DMS153 treated with DMSO at 0.1 percent for 48 hours (cell line): ENCODE measurements around the gene GRIA1.

ENCODE experiments used
- DNase-seq: peaks from one replicate; lab custom pipeline; 2025; ENCODE audit not compliant: unreplicated experiment; lab: John Stamatoyannopoulos, UW

GRIA1 gene

GRCh38 chr5:153654504-153655200, 164.2 kb downstream of the GRIA1 start:
- no peak for DNase-seq

DNA sequence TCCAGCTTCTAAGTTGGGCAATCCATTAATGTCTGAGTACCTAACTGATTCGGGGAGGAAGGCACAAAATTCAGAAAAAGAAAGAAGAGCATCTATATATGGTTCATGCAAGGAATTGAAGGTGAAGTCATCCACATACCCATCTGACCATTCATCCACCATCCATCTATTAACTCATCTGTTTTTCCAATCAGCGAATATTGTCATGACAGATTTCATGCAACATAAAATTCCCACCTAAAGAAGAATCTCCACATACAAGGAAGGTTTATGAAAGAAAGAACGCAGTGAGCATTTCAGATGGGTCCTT, 164.7 kb downstream of the GRIA1 start:
- no peak for DNase-seq

- DNase-seq = no peak
Measured at GRCh38 chr5:153658149-153658548, 167.7 kb downstream of the GRIA1 start.

DNA sequence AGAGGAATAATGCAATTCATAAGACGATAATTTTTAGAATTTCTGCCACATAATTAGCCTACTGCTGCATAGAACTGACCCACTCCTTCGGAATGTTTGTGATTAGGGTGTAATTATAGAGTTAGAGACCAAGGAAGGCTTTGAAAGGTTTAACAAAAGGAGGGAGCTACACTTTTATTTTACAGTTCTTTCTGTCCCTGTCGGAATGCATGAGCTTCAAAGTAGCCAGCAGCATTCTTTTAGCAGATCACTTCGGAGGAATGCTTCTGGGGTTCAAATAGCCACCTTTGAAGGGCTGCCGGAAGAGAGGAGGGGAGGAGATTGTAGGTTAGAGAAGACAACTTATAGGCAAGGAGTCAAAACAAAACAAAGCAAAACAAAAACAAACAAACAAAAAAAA, 168.1 kb downstream of the GRIA1 start:
- DNase-seq = no peak

DNA sequence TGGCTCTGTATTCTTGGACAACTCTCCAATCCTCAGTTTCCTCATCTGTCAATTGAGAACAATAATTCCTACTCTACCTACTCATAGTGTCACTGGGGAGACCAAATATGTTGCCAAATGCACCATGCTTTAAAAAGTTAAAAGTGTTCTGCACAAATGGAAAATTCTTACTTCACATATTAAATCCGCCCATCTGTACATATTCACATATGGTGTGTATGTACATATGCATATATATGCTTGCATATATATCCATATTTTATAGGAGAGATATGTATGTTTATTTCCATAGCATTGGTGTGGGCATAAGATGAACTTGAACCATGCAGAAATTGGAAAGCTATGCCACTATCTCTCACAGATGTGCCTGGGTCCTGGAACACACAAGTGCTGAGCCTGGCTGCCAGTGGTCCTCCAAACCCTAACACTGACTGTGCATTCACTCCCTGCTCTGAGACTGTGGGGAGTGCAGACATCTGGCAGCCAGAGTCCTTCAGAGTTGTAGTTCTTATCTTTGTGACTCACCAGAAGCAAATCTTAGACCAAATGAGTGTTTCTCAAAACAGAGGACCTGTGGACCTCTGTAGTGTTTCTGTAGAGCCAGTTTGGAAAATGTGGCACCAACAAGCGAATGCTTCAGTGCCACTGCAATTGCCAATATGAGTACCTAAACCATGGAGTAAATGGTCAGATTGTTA, 168.7 kb downstream of the GRIA1 start:
- DNase-seq = no peak

- DNase-seq = no peak
Measured at GRCh38 chr5:153660919-153661318, 170.4 kb downstream of the GRIA1 start.

- no peak for DNase-seq
Measured at GRCh38 chr5:153661897-153662296, 171.4 kb downstream of the GRIA1 start.

- DNase-seq = no peak
Measured at GRCh38 chr5:153670101-153670500, 179.6 kb downstream of the GRIA1 start.

DNA sequence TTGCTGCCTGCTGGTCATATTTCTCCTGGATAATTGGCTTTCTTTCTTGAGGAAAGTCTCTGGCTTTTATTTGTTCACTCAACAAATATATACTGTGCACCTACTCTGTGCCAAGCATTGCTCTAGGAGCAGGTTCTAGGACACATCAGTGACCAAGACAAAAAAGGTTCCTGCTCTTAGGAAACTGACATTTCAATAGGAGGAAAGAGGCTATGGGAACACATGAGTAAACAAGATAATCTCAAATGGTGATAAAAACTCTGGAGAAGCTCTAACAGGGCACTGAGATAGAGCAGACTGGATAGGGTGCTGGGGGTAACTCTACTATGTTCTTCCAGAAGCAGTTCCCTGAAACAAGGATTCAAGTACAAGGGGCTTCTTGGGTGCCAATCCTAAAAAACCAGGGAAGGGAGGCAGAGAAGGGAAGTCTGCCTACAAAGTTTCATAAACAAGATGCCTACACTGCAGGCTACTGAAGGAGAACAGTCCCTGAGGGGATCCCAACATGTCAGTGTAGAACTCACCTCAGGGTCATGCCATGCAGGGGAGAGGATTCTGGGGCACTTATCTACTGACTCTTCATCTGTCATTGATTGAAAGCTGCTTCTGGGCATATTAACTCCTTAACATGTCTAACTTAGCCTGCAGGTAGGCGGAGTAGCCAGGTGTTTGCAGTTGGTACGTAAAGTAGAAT, 181.3 kb downstream of the GRIA1 start:
- no peak for DNase-seq

DNA sequence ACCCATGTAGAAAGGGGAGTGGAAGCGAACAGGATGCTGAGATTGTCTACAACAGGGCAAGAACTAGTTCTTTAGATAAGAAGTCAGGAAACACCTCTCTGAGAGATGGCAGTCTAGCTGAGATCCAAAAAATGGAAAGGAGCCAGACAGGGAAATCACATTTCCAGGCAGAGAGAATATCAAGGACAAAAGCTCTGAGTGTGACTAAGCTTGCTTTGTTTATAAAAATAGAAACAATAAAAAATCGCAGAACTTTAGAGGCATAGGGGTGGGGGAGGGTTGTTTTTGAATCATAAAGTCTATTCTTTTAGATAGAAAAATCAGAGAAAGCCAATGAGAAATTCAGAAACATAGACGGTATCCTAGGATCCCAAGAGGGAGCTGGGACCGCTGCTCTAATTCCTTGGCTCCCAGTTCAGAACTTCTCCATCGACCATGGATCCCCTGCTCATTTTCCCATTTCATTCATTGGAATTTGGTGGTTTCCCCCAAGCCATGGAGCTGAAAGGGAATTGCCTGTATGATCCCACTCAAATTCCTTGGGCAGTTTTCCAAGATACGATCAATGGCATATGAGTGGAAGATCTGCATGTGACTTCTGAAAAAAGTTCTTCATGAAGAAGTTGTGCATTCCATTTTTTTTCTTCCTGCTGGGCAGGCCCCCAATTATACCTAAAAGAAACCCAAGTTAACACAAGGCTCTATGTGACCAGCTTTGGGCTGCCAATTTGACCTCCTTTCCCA, 182.0 kb downstream of the GRIA1 start:
- DNase-seq = no peak

DNA sequence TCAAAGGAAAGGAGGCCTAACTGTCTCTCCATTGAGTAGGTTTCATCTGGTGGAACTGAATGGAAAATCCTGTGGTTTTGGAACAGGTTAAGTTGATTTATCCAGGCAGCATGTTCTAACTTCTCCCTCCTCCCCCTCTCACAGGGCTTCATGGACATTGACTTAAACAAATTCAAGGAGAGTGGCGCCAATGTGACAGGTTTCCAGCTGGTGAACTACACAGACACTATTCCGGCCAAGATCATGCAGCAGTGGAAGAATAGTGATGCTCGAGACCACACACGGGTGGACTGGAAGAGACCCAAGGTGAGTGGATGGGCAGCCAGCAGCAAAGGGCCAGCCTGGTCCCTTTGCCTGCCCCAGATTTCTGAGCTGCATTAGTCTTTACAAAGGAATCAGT, 183.9 kb downstream of the GRIA1 start:
- DNase-seq = no peak

DNA sequence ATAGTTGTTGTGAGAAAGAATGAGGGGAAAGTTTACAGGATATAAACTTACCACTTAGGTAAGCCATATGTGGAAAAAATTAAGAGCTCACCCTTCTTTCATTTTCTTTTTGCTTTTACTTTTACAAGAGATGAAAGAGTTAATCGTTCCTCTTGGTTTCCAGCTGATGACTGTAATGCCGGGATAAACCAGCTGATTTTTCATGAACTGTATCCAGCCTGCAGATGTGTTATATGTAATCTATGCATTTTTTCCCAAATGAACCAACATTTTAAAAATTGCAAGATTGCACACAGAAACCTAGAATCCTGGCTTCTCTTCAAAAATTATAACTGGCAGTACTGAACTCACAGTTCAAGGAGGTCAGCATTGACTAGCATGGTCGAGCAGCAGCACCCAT, 185.9 kb downstream of the GRIA1 start:
- DNase-seq = no peak

GRCh38 chr5:153676821-153677220, 186.4 kb downstream of the GRIA1 start:
- no peak for DNase-seq

- DNase-seq = no peak
Measured at GRCh38 chr5:153678617-153679329, 188.3 kb downstream of the GRIA1 start.

GRCh38 chr5:153690236-153690635, 199.8 kb downstream of the GRIA1 start:
- no peak for DNase-seq

DNA sequence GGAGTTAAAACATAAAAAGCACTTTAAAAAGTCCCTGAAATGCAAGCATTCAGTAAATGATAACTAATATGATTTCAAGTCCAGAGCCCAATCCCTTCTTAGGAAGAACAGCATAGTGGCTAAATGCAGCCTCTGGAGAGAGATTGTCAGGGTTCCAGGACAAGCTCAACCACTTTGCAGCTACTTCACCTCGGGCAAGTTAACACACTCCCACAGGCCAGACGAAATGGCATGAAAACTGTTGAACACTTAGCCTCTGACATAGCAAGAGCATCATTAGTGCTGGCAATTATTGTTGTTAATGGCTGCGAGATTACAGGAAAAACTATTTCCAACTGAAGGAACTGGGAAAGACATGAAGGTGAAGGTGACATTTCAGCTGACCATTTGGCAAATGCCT, 205.8 kb downstream of the GRIA1 start:
- DNase-seq = no peak

DNA sequence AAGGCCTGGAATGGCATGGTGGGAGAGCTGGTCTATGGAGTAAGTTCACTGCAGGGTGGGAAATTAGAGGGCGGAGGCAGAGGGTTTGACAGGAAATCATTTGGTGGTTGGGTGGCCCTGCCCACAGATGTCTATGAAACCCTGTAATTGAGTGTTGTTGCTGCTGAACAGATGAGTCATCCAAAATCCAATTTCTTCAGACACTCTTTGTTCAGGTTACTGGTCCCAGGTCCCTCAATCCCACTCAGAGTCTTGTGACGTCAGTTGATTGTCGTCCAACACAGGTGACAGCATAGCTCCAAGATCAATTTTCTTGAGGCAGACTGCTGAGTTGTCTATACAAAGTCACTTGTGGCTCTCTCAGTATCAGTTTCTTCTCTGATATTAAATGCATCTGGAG, 208.6 kb downstream of the GRIA1 start:
- DNase-seq = no peak

- no peak for DNase-seq
Measured at GRCh38 chr5:153700940-153701339, 210.5 kb downstream of the GRIA1 start.

GRCh38 chr5:153702265-153702664, 211.8 kb downstream of the GRIA1 start:
- no peak for DNase-seq

- no peak for DNase-seq
Measured at GRCh38 chr5:153704110-153704509, 213.6 kb downstream of the GRIA1 start.

- DNase-seq = no peak
Measured at GRCh38 chr5:153707626-153708025, 217.2 kb downstream of the GRIA1 start.
